Left forelimb (tissue), 1 donor: ENCODE measurements around the gene AFF3.
"Not testable (repeated sequence)": the region's sequence is repeated elsewhere in the genome, so short reads cannot be mapped to it uniquely, and the experiment has no call there.

ENCODE experiments used
- DNase-seq: peaks from one replicate; pipeline ENCODE4 v3.0.0-alpha.2; 2018; ENCODE audit warnings: low spot score

Gene AFF3

DNA sequence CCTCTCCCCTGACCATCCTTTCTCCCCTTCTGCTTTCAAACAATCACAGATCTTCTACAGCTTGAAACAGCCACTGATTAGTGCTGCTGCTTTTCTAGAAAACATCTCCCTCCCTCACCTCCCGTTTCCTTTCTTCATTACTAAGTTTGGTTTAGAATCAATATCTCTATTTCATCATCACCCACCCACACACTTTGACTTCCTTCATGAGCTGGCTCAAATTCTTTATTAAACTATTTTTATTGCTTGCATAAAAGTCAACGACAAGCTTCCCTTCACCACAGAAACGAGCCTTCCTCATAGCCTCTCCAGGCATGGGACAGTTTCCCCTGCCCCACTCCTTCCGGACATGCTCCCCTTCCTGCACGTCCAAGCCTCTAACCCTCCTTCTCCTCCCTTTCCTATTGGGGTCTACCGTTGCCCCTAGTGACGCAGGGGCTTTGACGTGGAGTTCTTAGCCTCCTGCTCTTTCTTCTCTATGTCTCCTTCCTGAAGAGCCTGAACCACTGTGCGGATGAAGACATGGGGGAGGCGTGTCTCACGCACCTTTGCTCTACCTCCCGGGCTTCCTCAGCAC, 172.0 kb downstream of the AFF3 start:
- no peak for DNase-seq

DNA sequence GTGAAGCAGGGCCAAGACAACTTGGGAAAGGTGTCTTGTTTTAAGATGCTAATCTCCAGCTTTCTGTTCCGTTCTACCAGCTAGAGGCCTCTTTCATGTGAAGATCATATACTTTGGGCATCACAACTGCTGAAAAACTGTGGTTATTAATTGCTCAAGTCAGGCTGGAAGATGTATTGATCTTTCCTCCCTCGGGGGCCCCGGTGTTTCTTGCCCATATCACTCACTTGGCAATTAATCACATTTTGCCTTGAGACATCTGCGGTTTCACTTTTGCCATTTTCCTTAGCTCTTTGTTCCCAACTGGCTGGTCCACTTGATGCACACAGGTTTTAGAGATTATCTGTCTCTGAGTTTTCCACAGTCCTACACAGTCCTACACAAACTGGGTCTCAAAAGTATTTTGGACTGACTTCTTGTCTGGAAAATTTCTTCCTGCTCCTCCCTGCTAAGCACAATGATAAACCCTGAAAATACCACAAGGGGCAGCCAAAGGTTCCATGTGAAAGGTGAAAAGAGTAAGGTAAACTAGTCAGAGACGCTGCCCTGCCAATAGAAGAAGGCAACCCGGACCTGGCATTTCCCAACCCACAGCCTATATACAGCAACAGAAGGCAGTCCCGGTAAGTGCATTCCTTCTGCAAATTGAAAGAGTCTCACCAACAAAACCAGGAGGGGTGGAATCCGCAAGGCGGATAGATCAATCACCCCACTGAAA, 181.0 kb downstream of the AFF3 start:
- DNase-seq, result no peak

DNA sequence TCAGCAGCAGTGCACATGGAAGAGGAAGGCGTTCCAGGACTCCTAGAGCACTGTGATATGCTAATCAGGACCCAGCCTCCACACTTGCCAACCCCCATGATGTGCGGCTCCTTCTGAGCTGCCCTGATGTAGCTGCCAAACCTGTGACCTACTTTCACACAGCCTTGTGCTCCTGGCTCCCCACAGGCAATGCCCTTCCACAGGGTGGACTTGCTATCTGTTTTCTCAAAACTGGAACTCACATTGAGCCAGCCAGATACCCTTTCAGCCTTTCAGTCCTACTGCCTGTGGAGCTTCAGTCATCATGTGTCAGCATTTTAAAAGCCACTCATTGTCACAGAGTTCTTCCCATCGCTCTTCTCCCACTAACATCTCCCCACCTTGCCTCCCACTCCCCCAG, 181.6 kb downstream of the AFF3 start:
- DNase-seq, result no peak

DNA sequence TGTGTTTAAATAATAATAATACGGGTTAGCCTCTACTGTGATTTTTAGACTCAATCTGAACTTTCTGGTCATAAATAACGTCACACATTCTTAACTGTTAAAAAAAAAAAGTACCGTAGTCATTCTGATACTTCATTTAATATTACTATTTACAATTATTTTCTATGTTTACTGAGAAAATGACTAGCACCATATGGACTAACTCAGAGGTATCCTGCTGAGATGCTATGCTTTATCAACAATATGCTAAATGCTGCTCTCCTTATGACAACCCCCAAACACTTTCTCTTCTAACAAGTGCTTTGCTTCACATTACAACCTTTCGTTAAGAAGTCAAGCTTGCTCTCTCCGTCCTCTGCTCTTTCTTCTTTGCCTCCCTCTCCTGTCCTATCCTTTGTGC, 182.1 kb downstream of the AFF3 start:
- DNase-seq, result no peak

DNA sequence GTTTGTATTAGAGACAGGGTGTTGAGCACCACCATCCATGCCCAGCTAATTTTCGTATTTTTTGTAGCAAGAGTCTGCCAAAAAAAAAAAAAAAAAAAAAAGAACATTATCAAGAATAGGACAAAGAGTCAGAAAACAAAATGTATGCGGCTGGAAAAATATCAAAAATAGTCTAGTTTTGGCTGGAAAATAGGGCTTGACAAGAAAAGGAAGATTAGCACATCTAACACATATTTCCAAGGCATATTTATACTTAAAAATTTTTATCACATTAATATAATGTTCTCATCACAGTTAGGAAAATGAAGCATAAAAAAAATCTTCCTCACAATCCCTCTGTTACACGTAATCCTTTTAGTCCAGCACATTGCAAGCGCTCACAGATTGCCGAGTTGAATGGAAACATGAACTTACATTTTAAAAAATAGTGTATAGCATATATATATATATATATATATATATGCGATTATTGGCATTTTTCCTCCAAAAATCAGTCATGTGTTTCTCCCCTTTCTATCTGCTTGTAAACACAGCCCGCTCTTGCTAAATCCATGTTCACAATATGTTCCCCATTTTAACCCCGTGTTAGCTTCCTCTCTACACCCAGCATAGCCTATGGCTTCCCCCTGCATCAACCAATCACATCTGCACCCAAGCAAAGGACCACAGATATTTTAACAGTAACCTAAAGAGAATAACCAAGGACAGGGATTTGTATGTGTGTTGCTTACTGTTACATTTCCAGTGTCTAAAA, 183.0 kb downstream of the AFF3 start:
- no peak for DNase-seq

DNA sequence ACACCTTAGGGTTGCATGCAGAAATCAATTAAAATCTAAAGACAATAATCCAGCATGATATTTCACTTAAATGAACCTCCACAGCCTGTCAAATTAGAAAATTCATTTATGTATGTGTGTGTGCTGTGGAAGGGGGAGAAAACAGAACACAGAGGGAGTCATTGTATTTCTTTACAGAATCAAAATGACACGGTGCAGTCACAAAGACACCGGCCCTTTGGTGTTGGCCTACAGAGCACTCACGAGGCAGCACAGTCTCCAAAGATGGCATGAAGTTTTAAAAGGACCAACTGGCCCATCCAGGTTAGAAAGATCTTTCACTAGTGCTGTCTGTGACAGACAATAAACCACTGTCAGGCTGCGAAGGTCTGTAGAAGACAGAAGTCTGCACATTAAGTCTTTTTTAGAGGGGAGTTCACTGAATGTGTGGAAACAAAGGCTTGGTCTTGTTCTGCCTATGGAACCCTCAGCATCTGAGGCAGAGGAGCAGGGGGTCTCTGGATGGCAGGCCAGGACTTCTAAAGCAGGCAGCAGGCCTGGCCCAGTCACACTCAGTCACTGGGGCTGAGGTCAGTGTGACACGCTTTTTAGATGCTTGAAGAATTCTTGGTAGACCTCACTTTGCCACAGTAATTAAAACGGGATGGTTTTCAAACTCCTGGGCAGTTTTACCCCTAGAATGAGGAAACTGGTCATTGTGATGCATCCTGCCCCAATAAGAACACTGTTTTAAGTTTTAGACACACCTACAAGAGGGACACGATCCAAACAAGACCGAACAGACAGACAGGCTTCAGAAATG, 184.9 kb downstream of the AFF3 start:
- DNase-seq, result no peak

DNA sequence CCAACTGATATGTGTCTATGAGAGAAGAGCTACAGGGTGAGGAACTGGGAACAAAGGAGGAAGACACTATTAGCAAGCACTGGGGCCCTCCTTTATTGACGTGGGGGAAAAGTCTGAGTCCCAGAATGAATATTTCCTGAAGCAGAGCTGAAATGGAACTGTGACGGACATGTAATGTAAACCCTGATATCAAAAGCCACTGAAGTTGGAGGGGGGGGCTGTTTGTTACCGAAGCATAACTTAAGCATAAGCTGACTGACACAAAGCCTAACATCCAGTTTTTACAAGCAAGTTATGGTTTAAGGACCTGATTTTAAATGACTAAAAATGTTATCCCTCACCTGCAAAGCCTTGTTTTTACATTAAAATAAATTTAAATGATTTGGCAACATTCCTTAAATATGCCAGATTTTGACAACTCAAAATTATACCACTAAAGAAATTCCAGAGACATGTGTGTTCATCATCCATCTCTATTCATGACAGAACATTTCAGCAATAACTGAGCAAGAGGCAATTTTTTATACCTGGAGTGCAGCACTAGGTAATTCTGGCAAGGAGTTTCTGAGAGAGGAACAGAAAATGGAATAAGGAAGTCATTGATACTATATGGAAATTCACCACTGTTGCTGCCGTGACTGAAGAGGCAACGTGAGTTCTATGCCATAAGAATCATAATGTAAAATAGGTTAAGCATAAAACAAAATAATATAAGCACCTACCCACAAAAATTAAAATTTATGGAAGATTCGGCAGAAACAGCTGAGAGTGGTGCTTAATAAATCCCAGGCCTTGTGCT, 186.0 kb downstream of the AFF3 start:
- no peak for DNase-seq

DNA sequence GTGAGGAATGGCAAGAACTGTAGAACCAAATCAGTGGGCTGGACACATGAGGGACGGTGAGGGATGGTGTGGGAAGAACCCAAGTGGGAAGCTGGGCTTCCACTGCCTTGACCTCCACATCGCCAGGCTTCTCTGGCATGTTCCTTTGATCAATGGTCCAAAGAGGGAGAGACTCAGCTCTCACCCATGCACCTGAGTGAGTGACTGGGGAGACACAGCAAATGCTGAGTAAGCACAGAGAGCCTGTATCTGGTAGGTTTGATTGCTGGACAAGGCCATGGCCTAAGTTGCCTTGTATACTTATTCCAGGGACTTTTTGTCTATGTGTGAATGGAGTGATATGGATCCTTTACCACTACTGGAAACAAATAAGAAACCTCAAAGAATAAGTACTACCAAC, 188.6 kb downstream of the AFF3 start:
- no peak for DNase-seq

DNA sequence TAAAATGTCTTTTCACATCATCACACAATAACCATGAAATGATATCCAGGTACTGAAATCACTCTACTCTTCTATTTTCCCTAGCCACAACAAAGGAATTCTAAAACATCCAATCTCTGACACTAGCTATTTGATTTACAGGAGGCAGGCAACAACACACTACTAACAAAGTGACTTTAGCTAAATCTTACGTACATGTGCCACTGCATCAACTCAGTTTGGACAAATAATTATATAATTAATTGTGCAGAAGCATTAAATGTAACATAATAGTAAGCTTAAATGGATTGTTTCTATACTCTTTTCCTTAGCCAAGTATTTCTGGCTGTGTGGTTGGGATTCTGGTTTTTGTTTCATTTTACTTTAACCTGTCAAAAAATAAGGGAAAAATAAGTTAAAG, 192.4 kb downstream of the AFF3 start:
- no peak for DNase-seq

DNA sequence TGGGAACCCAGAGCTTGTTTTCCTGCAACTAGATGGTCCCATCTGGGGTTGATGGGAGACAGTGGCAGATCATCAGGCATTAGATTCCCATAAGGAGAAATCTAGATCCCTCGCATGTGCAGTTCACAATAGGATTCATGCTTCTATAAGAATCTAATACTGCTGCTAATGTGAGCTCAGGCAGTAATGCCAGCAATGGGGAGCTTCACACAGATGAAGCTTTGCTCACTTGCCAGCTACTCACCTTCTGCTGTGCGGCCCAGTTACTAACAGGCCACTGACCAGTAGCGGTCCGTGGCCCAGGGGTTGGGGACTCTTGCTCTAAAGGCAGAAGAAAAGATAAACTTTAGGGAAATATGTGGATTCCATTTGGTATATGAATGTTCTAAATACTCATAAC, 192.9 kb downstream of the AFF3 start:
- no peak for DNase-seq

DNA sequence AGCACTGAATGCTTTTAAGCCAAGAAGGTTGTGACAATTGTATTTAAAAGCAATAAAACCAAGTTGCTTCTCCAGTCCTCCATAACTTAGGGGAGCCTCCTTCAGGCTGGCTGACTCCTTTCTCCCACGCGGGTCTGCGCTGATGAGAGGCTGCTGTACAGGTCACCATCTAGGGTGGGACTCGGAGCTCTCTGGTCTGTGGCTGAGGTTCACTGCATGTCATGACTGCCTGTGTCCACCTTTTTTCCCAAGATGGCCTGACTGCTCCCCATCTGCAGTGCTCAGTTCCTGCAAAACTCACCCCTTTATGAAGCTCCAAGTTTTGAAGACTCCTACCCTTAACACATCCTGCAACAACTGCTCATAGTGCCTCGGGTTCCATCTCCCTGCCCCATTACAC, 194.4 kb downstream of the AFF3 start:
- DNase-seq, result no peak

DNA sequence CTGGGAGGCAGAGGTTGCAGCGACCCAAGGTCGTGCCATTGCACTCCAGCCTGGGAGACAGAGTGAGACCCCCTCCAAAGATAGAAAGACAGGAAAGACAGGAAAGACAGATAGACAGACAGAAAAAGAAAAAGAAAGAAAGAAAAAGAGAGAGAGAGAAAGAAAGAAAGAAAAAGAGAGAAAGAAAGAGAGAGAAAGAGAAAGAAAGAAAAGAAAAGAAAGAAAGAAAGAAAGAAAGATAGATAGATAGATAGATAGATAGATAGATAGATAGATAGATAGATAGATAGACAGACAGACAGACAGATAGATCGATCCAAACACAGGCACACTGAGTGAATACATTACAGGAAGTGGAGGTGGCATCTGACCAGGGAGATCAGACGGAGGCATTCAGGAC, 195.0 kb downstream of the AFF3 start:
- DNase-seq, result not testable (repeated sequence)

DNA sequence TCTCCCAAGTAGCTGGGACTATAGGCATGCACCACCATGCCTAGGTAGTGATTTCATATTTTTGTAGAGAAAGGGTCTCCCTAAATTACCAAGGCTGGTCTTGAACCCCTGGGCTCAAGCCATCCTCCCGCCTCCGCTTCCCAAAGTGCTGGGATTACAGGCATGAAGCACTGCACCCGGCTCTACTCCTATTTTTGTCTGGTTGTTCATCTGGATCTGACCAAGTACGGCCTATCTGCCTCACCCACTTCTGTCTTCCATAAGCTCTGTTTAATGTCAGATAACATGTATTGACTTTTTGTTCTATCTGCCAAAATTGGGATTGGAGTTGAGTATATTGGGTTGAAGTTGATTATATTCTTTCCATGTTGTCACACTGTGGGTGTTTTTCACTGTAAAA, 198.4 kb downstream of the AFF3 start:
- DNase-seq, result no peak

DNA sequence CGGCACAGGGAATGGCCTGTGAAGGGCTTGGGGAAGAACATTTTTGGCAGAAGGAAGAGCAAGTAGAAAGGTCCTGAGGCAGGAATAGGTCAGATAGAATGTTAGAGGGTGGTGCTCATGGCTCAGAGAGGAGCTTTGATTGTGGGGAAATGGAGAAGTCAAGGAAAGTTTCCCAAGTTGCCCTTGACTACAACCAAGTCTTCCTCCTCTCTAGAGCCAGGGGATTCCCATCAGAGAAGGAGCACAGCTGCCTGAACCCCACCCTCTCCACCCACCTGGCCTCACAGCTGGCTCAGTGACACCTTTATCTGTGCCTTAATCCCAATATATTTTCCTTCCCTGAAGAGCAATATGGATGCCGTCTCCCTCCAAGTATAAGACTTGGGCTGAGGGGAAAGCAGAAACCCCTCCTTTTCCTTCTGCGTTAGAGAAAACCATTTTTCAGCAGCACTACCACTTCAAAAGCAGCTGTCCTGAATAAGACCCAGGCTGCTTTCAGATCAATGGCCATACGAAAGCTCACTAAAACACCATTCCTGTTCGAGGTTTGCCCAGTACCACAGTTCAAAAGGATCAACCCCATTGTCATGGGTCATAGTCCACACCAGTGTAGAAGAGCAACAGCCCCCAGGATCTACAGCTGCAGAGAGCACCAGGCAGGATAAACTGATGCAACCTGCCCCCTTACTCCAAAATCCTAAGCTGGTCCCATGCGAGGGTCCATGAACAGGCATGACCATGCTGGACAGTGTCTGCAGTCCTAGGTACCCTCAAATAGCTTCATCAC, 199.6 kb downstream of the AFF3 start:
- no peak for DNase-seq

DNA sequence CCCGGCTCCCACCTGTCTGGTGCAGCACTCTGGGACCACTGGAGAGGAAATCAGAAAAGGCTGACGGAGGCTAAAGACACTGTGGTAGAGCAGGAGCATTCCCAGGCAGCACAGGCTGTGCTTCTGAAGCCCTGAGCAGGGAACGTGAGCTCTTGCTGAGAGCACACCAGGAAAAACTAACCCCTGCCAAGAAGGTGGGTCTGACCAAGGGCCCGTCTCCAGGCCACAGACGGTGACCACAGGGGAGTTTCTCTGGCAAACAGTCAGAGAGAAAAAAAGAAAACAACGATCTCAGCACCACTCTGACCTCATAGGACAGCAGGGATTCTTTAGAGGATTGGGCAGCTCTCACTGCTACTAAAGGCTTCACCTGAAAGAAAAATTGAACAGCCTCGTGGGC, 201.4 kb downstream of the AFF3 start:
- no peak for DNase-seq

DNA sequence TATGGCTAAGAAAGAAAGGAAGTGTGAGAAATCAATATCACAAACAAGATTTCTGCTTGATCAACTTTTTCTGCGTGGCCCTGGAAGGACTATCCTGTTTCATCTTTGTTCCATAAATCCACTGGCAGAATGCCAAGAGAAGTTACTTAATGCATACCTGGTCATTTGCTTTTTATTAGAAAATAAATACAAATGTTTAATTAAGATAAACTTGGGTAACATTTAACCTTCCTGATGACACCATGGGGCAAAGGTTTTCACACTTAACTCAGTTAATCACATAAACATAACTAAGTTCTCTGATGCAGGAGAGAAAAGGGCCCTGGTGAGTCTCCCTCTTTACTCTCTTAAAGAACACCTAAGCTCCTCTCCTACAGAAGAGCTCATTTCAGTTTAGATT, 203.3 kb downstream of the AFF3 start:
- no peak for DNase-seq

DNA sequence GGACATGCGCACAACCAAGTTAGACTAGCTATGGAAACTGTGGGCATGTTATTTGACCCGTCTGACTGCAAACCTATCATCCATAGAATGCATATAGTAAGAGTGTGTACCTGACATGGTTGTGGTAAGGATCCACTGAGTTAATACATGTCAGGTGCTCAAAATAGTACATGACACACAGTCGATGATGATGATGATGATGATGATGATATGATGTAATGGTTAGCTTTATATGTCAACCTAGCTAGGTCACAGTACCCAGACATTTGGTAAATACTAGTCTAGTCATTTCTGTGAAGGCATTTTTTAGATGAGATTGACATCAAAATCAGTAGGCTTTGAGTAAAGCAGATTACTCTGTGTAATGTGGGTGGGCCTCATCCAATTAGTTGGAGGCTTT, 204.1 kb downstream of the AFF3 start:
- no peak for DNase-seq

DNA sequence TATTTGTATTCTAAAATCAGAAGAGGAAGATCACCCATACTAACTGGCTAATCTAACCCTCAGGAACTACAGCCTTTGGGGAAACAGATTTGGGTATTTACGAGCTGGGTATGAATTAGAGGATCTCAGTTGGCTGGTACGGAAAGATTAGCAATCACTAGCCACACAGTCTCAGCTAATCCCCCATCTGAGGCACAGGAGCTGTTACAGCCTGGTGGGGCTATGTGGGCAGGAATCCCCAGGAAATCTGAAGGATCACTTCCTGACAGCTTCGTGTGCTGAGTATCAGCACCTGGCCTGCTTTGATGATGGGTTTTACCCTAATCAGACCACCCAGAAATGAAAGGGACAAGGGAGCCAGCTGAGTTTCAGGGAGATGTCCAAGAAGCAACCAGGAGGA, 206.3 kb downstream of the AFF3 start:
- DNase-seq, result no peak

DNA sequence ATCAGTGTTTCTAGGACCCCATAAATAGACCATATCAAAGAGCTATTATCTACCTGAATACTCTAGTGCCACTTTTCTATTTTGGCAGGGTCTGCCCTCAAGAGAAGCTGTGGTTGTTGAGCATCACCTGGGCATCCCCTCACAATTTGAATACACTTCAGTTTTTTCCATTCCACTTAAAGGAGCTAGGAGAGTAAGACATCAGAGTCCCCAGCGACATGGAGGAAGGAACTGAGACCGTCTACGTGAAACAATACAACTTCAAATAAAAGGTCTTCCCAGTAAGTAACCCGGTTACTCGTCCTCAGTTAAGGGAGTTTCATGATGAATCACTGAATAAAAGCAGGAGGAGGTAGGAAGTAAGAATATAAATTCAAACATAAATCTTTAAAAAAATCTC, 206.7 kb downstream of the AFF3 start:
- no peak for DNase-seq

DNA sequence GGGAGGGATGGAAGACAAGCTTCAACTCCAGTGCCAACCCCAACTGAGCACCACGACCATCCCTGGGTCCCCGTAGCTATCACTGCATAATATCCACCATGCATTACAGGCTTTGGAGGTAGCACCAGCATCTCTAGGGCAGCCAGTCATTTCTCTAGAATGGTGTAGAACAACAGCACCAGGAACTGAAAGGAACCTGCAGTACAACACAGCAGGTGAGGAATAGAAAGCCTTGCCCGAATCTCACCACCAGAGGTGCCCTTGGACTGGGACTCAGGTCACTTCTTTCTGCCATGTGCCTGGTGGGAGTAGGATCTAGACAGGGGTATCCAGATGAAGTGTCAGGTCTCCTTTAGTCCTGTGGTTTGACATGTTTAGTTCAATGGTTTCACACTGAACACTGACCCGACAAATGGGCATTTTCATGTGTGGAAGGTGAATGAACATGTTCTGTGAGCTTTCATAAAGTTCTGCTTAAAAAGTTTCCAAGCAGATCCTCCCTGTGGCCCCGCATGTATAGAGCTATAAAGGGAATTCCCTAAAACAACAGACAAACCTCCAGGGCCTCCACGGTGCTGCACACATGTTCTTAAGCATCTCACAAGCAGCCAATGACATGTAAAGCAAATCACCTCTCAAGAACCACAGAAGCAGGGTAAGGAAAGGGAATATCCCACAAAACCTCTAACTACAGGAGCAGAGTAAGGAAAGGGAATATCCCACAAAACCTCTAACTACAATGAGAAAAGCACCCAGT, 208.3 kb downstream of the AFF3 start:
- no peak for DNase-seq
